HG02885 (cell line): ENCODE results near the gene SPRR2E.
"Not testable (repeated sequence)": the region's sequence is repeated elsewhere in the genome, so short reads cannot be mapped to it uniquely, and the experiment has no call there.

Experiments
- ATAC-seq: cut with Tn5 transposase; IDR thresholded peaks from one replicate; pipeline ENCODE4 v1.9.1; 2021; ENCODE audit warnings: mild to moderate bottlenecking; ENCODE audit not compliant: unreplicated experiment, poor library complexity

Gene SPRR2E

GRCh38 chr1:153071511-153071910 is 22.8 kb downstream of the SPRR2E start, which contains the start of gene SPRR2B:
TSS of gene SPRR2B (minus strand) at chr1:153071611. CDS start at chr1:153070839, 772 bp downstream.
- no peak for ATAC-seq

GRCh38 chr1:153070243-153070642 is 24.1 kb downstream of the SPRR2E start:
- no peak for ATAC-seq

GRCh38 chr1:153058826-153059784 is 35.2 kb downstream of the SPRR2E start:
- no peak for ATAC-seq

DNA sequence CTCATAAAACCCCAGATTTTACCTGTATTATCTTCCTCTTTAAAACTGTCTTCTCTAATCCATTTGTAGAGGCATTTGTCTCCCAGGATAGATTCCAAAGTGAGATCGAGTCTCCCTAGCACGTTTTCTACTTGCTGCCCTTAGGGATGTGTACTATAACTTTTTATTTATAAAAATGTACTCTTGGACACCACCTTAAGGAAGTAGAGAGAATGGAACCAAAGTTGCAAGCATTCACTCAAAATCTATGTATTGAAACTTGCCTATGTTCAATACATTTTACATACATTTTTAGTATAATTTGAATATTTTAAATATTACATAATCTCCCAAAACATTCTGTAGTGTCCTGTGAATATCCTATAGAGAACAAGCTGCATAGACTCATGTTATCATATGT is 36.2 kb downstream of the SPRR2E start:
- no peak for ATAC-seq

GRCh38 chr1:153057375-153057774 is 37.0 kb downstream of the SPRR2E start, which contains the start of gene SPRR2A:
TSS of gene SPRR2A (minus strand) at chr1:153057512. CDS start at chr1:153056735, 777 bp downstream.
- no peak for ATAC-seq

DNA sequence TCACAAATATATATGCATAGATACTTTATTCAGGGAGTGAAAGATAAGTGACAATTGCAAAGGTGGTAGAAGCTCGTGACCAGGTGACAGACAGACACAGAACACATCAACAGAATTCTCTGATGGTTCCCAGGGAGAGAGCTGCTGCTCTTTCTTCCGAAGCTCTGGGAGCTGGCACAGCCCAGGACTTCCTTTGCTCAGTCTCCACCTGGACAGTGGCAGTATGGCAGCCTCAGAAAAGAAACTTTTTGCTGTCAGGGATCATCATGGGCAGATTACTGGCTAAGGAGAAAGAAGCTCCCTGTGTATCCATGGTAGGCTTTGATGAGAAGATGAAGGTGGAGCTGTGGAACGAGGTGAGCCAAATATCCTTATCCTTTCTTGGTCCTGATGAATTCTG is 38.2 kb downstream of the SPRR2E start:
- not testable (repeated sequence) for ATAC-seq

DNA sequence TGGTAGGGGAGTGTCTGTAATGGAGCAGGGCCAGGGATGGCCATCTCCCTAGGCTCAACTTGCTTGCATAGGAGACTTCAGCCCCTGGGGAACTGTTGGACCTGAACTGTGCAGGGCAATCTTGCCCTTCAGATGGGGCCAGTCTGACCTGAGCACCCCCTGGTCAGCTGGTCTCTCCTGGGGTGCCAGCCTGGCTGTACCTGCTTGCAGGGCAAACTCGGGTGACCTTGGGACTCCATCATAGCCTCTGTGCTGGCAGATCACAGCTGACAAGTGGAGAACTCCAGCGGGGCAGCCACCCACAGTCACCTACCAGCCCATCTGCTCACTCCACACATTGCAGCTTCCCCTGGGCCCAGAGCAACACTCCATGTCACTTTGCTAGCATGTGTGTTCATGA is 45.1 kb downstream of the SPRR2E start:
- ATAC-seq, result no peak
